NAMALWA (cell line): ENCODE data around the gene ACOT8.
"Not testable (repeated sequence)": the region's sequence is repeated elsewhere in the genome, so short reads cannot be mapped to it uniquely, and the experiment has no call there.

Source experiments
- DNase-seq: peaks from one replicate; pipeline ENCODE4 v3.0.0-alpha.2; 2015; ENCODE audit warnings: low spot score

ACOT8 gene

DNA sequence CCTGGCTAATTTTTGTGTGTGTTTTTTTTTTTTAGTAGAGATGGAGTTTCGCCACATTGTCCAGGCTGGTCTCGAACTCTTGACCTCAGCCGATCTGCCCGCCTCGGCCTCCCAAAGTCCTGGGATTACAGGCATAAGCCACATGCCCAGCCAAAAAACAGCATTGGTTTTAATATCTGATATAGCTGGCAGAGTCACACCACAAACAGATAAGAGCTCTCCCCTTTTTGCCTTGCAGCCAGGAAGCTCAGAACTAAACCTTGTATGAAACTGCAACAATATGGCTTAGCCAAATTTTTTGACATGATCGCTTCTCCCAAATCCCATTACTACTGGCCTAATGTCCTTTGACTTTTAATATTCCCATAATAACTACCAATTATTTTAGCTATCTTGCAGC is 4.9 kb downstream of the ACOT8 start:
- DNase-seq, result no peak

DNA sequence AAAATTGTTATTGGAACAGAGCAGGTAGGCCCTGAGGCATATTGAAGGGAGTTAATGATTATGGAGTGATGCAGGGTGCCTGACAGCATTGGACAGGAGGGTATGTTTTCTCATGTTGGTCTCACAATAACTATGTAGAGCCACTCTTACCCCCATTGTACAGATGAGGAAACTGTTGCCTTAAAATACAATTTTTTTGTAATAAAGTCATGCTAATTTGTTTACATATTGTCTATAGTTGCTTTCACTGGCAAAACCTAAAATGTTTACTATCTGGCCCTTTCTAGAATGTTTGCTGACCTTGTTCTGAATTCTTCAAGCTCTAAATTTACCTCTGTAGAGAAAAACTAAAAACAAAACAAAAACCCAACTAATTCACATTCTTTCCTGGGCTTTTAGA is 5.7 kb downstream of the ACOT8 start:
- no peak for DNase-seq

DNA sequence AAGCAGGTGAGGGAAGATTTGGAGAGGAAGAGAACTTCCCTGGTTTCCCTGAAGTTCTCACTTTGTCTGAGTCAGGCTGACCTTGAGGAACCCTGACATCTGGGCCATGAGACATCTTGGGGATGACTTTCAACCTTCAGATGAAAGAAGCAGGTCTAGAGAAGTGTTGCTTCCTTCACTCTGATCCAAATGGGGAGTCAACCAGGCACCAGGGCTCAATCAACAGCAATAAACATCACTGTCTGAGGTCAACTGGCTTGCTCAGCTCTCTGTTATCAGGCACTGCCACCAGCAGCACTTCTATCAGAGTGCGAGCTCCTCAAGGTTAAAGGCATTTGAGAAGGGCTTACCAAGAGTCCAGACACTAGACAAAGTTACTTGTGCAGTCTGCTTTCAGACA is 6.3 kb downstream of the ACOT8 start:
- no peak for DNase-seq

DNA sequence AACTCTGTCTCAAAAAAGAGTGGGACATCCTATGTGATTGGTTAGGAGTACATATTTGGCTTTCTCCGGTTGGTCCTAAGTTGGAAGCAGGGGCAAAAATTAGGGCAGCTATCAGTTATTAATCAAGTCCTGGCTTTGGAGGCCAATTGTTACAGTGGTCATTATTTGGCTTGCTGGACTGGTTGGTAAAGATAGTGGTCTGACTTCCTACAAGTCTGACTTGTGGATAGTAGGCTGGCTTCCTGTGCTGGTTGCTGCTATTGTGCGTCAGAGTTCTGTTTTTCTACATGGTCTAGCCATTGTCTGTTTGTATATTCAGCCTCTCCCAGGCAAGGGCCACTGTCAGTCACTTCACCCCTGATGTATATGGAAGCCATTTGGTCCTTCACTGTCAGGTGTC is 7.0 kb downstream of the ACOT8 start:
- DNase-seq, result no peak

DNA sequence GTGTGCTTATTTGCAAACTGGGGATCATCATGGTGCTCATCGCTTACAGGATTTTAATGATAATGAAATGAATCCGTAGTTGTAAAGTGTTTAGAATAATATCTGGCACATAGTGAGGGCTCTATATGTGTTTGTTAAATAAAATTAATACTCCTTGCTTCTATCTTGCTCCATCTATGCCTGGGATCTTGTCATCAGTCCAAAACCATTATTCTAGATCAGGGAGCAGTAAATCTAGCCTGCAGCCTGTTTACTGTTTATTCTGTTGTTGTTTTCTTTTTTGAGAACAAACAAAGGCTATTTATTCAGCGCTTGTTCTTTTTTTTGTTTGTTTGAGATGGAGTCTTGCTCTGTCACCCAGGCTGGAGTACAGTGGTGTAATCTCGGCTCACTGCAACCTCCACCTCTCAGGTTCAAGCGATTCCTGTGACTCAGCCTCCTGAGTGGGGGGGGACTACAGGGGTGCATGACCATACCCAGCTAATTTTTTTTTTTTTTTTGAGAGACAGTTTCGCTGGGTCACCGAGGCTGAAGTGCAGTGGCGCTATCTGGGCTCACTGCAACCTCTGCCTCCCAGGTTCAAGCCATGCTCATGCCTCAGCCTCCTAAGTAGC is 8.1 kb downstream of the ACOT8 start:
- DNase-seq, result no peak

DNA sequence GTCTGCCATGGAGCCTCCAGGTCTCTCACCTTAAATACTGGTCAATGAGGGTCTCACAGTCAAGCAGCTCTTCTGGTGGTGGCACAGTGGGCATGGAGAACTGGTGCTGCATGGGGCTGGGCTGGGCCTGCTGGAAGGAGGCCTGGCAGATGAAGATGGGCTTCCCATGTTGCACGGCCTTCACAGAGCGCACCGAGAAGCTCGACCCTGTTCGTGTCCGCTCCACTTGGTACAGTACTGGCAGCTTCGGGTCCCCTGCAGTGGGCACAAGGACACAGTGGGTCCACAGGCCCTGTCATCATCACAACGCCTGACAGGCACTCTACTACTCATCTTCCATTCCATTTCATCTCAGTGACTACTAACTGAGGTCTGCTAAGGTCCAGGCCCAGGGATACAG is 8.8 kb downstream of the ACOT8 start:
- no peak for DNase-seq

DNA sequence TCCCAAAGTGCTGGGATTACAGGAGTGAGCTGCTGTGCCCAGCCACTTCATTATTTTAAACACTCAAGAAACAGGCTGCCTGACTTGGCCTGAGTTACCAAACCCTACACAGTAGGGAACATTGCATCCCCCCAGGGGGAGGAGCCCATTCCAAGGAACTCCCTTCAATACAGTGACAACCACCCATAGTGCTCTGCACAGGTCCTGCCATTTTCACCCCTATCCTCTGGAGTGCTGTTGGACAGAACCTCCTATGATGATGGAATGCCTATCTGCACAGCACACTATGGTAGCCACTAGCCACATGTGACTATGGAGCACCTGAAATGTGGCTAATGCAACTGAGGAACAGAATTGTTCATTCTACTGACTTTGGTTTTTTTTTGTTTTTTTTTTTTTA is 11.7 kb downstream of the ACOT8 start:
- DNase-seq, result no peak

DNA sequence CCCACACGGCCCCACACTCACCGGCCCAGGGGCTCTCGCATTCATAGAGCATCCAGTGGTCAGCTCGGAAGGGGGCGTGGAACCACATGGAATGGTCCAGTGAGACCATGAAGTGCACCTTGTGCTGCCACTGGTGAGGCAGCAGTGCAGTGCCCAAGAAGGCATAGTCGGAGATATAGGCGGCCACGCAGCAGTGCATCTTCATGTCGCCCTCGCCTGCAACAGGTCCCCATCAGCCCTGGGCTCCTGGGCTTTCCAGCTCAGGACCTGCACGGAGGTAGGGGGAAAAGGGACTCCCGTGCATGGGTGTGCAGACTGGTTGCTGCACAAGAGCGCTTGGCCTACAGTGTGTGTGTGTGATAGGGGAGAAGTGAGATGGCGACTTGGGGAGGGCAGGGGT is 13.7 kb downstream of the ACOT8 start:
- DNase-seq, result no peak

DNA sequence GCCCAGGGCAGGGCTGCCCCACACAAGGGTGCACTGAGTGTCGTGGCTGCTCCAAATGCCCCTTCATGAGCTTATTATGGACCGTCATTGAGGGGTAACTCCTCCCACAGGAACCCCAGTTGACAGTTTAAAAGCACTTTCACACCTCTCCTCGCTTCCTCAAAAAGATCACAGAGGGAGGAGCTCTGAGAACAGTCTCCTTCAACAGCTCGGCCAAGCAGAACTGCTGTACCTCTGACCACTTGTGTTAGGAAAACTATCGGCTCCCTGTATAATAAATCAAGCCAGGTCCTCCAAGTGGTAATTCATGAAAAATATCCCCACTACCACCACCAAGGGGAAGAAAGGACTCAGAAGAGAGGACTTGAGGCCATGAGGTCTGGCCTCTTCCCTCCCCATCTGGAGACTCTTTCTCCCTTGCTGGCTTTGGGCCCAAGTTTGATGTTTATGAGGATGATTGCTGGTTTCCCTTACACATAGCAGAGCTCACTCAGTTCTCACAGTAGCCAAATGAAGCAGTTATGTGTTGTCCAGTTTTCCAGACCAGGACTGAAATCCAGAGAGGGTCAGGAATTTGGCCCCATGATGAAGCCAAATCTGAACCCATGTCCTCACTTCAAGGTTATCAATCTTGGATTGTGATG is 14.9 kb downstream of the ACOT8 start:
- peak; percentile 67 for DNase-seq

DNA sequence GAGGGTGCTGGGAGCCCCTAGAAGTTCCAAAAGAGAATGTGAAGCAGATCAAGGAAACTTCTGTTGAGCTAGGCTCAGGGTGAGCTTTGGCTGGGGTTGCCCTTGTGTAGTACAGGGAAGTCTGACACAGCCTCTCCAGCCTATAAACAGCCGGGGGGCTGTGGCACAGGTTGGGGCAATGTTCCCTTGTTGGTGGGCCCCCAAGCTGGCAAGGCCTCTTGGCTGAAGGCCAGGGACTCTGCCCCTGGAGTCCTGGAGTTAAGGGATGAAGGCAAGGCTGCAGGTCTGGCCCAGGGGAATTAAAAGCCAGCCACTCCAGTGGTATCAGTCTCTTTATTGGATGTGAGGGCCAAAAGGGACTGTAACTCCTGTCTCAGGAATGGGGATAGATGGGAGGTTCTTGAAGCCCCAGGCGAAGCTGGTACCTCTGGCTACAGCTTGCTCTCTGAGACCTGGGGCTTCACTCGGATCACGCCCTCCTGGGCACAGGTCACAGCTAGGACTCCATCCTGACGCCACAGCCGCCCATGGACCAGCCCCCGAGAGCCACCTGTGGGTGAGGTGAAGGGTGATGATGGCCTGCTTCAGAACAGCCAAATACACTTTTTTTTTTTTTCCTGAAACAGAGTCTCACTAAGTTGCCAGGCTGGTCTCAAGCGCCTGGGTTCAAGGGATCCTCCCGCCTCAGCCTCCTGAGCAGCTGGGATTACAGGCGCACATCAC is 15.6 kb downstream of the ACOT8 start:
- no peak for DNase-seq

DNA sequence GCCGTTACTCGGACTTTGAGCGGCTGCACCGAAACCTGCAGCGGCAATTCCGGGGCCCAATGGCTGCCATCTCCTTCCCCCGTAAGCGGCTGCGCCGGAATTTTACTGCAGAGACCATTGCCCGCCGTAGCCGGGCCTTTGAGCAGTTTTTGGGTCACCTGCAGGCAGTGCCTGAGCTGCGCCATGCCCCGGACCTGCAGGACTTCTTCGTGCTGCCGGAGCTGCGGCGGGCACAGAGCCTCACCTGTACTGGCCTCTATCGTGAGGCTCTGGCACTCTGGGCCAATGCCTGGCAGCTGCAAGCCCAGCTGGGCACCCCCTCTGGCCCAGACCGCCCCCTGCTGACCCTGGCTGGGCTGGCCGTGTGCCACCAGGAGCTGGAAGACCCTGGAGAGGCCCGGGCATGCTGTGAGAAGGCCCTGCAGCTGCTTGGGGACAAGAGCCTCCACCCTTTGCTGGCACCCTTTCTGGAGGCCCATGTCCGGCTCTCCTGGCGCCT is 16.4 kb downstream of the ACOT8 start:
- DNase-seq, result no peak

DNA sequence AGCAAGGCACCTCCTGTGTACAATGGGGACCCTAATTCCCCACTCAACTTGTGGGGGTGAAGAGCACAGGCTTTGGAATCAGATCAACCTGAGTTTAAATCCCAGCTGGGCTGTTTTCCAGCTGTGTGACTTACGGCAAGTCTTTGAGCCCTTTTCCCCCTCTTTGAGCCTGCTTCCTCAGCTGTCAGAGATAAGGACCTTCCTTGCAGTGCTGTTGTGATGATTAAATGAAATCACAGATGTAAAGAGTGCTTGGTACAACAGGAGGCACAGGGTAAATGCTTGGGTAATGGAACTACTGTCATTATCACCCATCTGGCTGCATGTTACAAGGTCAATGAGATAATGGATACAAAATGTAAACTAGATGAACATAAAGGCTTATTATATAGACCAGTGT is 20.4 kb downstream of the ACOT8 start:
- no peak for DNase-seq

DNA sequence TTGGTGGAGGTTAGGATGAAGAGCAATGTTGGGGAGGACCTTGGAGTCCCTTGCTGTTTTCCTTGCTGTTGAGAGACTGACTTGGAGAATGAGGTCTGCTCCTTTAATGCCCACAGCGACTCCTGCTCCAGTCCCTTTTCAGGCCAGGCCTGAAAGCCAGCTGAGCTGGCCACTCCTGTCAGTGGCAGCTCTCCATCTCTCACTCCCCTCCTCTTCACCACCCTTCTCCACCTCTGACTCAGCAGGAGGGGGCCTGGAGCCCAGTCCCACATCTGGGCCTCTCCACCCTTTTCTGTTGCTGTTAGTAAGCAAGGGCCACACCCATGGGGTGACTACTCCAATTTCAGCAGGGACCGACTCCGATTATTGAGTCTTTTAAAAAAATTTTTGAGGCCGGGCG is 21.4 kb downstream of the ACOT8 start:
- no peak for DNase-seq

DNA sequence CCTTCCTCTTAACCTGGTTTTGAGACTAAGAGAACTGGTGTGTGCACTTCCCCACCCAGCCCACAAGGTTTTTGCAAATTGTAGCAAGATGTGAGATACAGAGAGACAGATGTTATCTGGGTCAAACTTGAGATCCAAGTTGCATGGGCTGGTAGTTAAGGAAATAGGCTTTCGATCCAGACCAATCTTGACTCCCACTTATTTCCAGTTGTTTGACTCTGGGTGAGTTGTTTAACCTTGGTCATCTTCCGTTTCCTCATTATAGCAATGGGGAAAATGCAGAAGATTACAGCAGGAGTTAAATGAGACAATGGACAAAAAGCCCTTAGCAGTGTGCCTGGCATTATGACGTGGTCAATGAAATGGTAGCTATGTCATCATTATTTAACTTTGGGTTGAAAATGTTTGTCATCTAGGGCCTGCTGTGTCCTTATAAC is 21.8 kb downstream of the ACOT8 start:
- peak; percentile 45 for DNase-seq

DNA sequence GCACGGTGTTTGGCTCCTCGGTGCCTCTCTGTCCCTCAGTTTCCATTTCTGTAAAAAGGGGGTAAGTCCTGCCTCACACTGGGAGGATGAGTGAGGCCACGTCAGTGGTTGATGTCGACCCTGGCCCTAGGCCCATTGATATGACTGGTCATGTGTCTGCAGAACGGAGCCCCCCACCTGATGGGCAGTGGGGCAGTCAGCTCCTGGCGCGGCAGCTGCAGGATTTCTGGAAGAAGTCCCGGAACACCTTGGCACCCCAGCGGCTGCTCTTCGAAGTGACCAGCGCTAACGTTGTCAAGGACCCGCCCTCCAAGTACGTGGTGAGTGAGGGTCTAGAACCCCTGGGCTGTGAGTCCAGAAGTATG is 22.4 kb downstream of the ACOT8 start:
- DNase-seq, result no peak

DNA sequence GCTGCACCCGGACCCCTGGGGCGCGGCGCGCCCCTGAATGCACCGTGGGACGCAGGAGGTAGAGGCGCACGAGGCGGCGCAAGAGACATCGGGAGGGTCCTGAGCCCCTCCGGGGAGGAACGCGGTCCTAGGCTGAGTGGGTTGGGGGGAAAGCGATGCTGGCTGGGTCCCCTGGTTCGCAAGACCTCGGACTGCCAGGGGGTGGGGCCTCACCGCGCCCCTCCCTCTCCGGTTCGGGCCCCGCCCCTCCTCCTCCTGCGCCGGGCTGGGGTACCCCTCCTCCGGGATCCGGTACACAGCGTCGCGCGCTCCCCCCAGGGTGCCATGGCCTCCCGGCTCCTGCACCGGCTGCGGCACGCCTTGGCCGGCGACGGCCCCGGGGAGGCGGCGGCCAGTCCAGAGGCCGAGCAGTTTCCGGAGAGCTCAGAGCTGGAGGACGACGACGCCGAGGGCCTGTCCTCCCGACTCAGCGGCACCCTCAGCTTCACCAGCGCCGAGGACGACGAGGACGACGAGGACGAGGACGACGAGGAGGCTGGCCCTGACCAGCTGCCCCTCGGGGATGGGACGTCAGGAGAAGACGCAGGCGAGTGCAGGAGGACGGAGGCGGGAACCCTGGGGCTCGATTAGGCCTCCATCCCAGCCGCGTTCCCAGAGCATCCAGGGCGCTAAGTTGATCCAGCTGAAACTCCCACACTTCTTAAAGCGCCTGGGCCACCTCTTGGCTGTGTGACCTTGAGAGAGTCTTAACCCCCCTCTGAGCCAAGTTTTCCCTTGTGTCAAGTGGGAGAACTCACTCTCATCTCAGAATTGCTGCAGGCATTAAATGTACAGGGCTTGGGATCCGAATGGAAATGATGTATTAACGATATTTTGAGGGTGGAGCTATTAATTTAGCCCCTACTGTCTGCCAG is 23.1 kb downstream of the ACOT8 start:
- no peak for DNase-seq

DNA sequence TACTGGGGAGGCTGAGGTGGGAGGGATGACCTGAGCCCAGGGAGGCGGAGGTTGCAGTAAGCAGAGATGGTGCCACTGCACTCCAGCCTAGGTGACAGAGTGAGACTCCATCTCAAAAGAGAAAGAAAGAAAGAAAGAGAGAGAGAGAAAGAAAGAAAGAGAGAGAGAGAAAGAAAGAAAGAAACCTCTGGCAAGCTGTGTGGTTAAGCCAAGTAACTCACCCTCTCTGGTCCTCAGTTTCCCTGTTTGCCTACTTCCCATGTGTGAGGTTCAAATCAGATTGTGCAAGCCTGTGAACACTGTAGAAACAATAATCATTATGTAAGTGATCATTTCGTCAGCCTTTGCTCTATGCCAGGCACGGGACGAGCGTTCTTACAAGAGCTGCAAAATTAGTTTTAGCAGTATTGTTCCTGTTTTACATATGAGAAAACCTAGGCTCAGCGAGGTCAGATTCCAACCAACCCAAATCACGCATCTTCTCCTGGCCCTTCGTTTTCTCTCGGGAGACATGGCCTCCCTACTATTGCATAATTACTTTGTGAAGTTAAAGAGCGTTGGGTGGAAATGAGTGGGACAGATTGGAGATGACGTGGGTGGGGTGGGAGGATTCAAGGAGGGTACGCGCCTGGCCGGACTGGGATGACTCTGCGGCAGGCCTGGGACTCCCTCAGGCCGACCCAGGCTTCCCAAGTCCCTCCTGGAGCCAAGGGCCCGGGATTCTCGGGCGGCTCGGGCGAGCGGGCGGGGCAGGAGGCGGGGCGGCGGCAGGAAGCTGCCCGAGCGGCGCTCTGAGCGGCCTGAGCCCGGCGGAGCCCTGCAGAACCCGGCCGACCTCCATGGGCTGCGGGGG is 23.9 kb downstream of the ACOT8 start, which contains the start of gene SNX21:
TSS of gene SNX21 (plus strand) at position 770 of the 853 bp plus-strand sequence. CDS start 121 bp downstream, outside the sequence.
- no peak for DNase-seq

DNA sequence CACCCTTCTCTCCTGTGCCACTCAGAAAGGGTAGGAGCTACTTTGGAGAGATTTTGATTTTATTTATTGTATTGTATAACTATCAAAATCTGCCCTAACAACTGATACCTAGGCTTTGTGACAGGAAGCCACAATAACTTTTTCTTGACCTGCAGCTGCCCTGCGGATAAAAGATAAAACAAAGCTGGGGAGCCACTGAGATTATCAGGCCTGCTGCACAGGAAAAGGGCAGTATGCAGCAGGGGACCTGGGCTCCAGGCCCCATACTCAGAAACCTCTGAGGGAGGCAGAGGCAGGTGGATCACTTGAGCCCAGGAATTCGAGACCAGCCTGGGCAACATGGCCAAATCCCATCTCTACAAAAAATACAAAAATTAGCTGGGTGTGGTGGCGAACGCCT is 24.6 kb downstream of the ACOT8 start:
- no peak for DNase-seq

DNA sequence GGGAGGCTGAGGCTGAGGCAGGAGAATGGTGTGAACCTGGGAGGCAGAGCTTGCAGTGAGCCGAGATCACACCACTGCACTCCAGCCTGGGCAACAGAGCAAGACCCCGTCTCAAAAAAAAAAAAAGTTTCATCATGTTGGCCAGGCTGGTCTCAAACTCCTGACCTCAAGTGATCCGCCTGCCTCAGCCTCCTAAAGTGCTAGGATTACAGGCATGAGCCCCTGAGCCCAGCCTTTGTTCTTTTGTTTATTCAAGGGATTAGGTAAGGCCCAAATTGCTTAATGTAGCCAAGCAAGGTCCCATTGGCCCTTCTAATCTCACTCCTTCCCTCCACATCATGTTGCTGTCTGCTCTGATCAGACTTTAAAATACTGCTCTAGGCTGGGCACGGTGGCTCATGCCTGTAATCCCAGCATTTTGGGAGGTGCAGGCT is 27.5 kb downstream of the ACOT8 start:
- DNase-seq, result not testable (repeated sequence)

DNA sequence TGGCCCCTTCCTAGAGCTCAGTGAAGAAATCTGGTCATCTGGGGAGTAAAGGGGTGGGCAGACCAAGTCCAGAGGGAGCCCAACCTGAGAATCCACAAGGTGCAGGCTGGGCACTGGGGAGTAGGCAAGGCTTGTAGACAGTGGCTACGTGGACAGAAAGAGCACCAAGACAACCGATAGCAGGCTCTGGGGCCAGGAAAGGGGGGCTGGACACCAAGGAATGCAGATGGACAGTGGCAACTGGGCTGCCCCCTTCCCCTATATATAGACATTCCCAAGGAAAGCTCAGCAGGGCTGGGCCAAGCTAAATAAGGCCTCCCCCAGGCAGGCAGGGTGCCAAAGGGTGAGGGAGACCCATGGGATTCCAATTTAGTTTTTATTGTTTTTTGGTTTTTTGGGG is 28.6 kb downstream of the ACOT8 start:
- no peak for DNase-seq

DNA sequence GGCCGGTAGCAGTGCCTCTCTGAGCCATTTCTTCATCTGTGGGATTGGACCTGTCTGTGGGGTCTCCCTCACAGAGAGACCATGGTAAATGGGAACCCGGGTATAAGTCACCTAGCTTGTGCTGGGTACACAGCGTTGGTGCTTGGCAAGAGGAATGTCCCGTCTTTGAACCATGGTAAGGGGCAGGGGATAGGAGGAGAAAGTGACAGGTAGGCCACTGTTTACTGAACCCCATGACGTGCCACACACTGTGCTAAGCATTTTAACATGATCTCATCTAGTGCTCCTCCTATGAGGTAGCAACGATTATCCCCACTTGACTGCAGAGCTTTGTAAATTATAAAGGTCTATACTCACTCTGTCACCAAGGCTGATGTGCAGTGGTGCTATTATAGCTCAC is 29.5 kb downstream of the ACOT8 start:
- DNase-seq, result no peak
